Tibial nerve (tissue), 4 donors: Measurements from ENCODE around the gene ALX4. TPM values are rescaled to one million over a fixed set of nuclear protein-coding genes. Genes with fewer than 3 reads are reported as not detected.

Experiments
- DNase-seq, 2 donors: peaks; one replicate each; pipeline ENCODE4 v3.0.0-alpha.2; 2019; ENCODE audit warnings: low spot score in 2 of 2
- H3K27ac ChIP-seq, 4 donors: fragments of 200-600 bp; sonication (generic) in 3 of 4; one replicate each; pipeline ENCODE4 v1.5.1; 2017 to 2019; ENCODE audit warnings: mild to moderate bottlenecking in 1 of 4
- H3K27me3 ChIP-seq, 2 donors: fragments of 200-600 bp; sonication (generic) in 1 of 2; one replicate each; pipeline versions ENCODE4 v1.5.1 to v1.6.0; 2017 to 2019
- H3K36me3 ChIP-seq, 3 donors: fragments of 200-600 bp; sonication (generic); one replicate each; pipeline ENCODE4 v1.5.1; 2018 to 2019
- H3K4me1 ChIP-seq, 4 donors: fragments of 200-600 bp; sonication (generic) in 3 of 4; one replicate each; pipeline ENCODE4 v1.5.1; 2017 to 2019
- H3K4me3 ChIP-seq, 4 donors: fragments of 200-600 bp; sonication (generic) in 3 of 4; one replicate each; pipeline ENCODE4 v1.5.1; 2017 to 2019; ENCODE audit warnings: mild to moderate bottlenecking in 1 of 4, moderate library complexity in 1 of 4
- H3K9me3 ChIP-seq, 4 donors: fragments of 200-600 bp; sonication (generic) in 3 of 4; one replicate each; pipeline ENCODE4 v1.5.1; 2017 to 2019
- CTCF ChIP-seq, 5 experiments: fragments of 200-600 bp in 3 of 5; fragments of 450-650 bp in 2 of 5; sonication (generic) in 3 of 5; IDR thresholded peaks; one replicate each; pipeline ENCODE4 v1.5.1; 2016 to 2019; ENCODE audit warnings: antibody characterized with exemption in 5 of 5, mild to moderate bottlenecking in 3 of 5, moderate library complexity in 2 of 5
- EP300 ChIP-seq, 2 donors: sonication (generic); formaldehyde crosslinking; IDR thresholded peaks; one replicate each; pipeline ENCODE4 v1.6.1; 2017; ENCODE audit warnings: antibody characterized with exemption in 2 of 2, mild to moderate bottlenecking in 1 of 2
- POLR2A ChIP-seq, 2 donors: fragments of 450-650 bp; IDR thresholded peaks; one replicate each; pipeline ENCODE4 v1.6.1; 2017; ENCODE audit warnings: antibody characterized with exemption in 2 of 2, mild to moderate bottlenecking in 2 of 2, moderate library complexity in 2 of 2
- WGBS, 2 donors: methylation state at CpG; one replicate each; pipeline ENCODE4 v1.1.5; 2018; 5-methylcytosine and 5-hydroxymethylcytosine counted together
- total RNA-seq, 4 donors: library from RNA; depleted of rRNA; stranded (reverse); fragments of >200 nt; gene quantifications; one replicate each; pipeline ENCODE4 v1.1.0, GENCODE V29; 2016

Gene ALX4
- total RNA-seq, 4 donors from 2014 or later, result under 0.01 to 0.30 (median 0.22) TPM; not detected in 1

GRCh38 chr11:44226945-44227344 is 83.0 kb downstream of the ALX4 start:
- no peak for TF ChIP-seq CTCF (IDR thresholded peaks at IDR 0.05)
- no peak for TF ChIP-seq EP300 (IDR thresholded peaks at IDR 0.05)
- TF ChIP-seq POLR2A (IDR thresholded peaks at IDR 0.05), result no peak
- Histone ChIP-seq H3K4me3 (no peak overlapping the region), H3K36me3 (no peaks in the 10 kb centered on the region), H3K9me3 (no peaks in the 10 kb centered on the region), H3K4me1 (peaks cover 0 to 13% (median 0%) of the 10 kb centered on the region in 4 donors), H3K27ac (no peak overlapping the region), H3K27me3 (no peaks in the 10 kb centered on the region)
- DNase-seq, result no peak
- 70 to 95% methylated on average over 3 to 4 of the region's 4 CpGs for WGBS, 2 donors

GRCh38 chr11:44226490-44226889 is 83.4 kb downstream of the ALX4 start:
- TF ChIP-seq EP300 (IDR thresholded peaks at IDR 0.05), result no peak
- TF ChIP-seq POLR2A (IDR thresholded peaks at IDR 0.05), result no peak
- no peak for TF ChIP-seq CTCF (IDR thresholded peaks at IDR 0.05)
- Histone ChIP-seq H3K27ac (no peak overlapping the region), H3K9me3 (no peaks in the 10 kb centered on the region), H3K4me1 (peaks cover 0 to 16% (median 0%) of the 10 kb centered on the region in 4 donors), H3K36me3 (no peaks in the 10 kb centered on the region), H3K27me3 (no peaks in the 10 kb centered on the region), H3K4me3 (no peak overlapping the region)
- no peak for DNase-seq
- 47 to 50% methylated on average over 2 of the region's 2 CpGs for WGBS, 2 donors

GRCh38 chr11:44224867-44225501 is 85.0 kb downstream of the ALX4 start:
- no peaks in the 10 kb centered on the region for H3K36me3 ChIP-seq
- no peak for TF ChIP-seq POLR2A (IDR thresholded peaks at IDR 0.05)
- no peaks in the 10 kb centered on the region for H3K27me3 ChIP-seq
- no peak for DNase-seq
- H3K9me3 ChIP-seq, result no peaks in the 10 kb centered on the region
- H3K4me1 ChIP-seq, result peaks cover 0 to 27% (median 0%) of the 10 kb centered on the region in 4 donors
- no peak overlapping the region for H3K4me3 ChIP-seq
- WGBS, 2 donors, result 58 to 70% methylated on average over 3 of the region's 3 CpGs
- H3K27ac ChIP-seq, result no peak overlapping the region

GRCh38 chr11:44223238-44223637 is 86.7 kb downstream of the ALX4 start:
- no peak overlapping the region for H3K4me3 ChIP-seq
- no peaks in the 10 kb centered on the region for H3K36me3 ChIP-seq
- no peaks in the 10 kb centered on the region for H3K27me3 ChIP-seq
- no peak for DNase-seq
- TF ChIP-seq EP300 (IDR thresholded peaks at IDR 0.05) (no peak), POLR2A (IDR thresholded peaks at IDR 0.05) (no peak), CTCF (IDR thresholded peaks at IDR 0.05) (no peak)
- H3K9me3 ChIP-seq, result no peaks in the 10 kb centered on the region
- no peak overlapping the region for H3K27ac ChIP-seq
- peaks cover 0 to 23% (median 0%) of the 10 kb centered on the region in 4 donors for H3K4me1 ChIP-seq

- Histone ChIP-seq H3K27ac (no peak overlapping the region), H3K27me3 (no peaks in the 10 kb centered on the region), H3K4me3 (no peak overlapping the region), H3K4me1 (peaks cover 0 to 23% (median 0%) of the 10 kb centered on the region in 4 donors), H3K9me3 (no peaks in the 10 kb centered on the region), H3K36me3 (no peaks in the 10 kb centered on the region)
- TF ChIP-seq POLR2A (IDR thresholded peaks at IDR 0.05) (no peak), CTCF (IDR thresholded peaks at IDR 0.05) (no peak), EP300 (IDR thresholded peaks at IDR 0.05) (no peak)
- WGBS, 2 donors, result 80 to 89% methylated on average over 2 of the region's 2 CpGs
- DNase-seq, result no peak
Observed at GRCh38 chr11:44221992-44222391, 87.9 kb downstream of the ALX4 start.
